Ovary (tissue), 9 donors: ENCODE measurements around the gene TBC1D9B. TPM values are rescaled to one million over a fixed set of nuclear protein-coding genes. Genes with fewer than 3 reads are reported as not detected.
A peak's percentile ranks its signal among the peaks of the same experiment; 100 is the strongest.

ENCODE experiments used
- DNase-seq, 5 donors: peaks; one replicate each; pipeline ENCODE4 v3.0.0-alpha.2; 2019 to 2020
- H3K27ac ChIP-seq, 2 donors: fragments of 200-600 bp; one replicate each; pipeline versions ENCODE4 v1.5.1 to v1.8.0; 2019 to 2022
- H3K27me3 ChIP-seq: fragments of 200-600 bp; one replicate; pipeline ENCODE4 v1.8.0; 2022
- H3K36me3 ChIP-seq: fragments of 200-600 bp; sonication (generic); one replicate; pipeline ENCODE4 v1.5.1; 2019
- H3K4me1 ChIP-seq: one replicate; pipeline ENCODE4 v1.8.1; 2013; ENCODE audit warnings: mild to moderate bottlenecking, moderate library complexity; ENCODE audit not compliant: insufficient read depth
- H3K4me3 ChIP-seq: fragments of 200-600 bp; sonication (generic); one replicate; pipeline ENCODE4 v1.5.1; 2017
- H3K9me3 ChIP-seq, 2 donors: fragments of 200-600 bp in 1 of 2; sonication (generic) in 1 of 2; one replicate each; pipeline versions ENCODE4 v1.5.1 to v1.8.1; 2013 to 2019; ENCODE audit warnings: mild to moderate bottlenecking in 1 of 2, moderate library complexity in 1 of 2
- CTCF ChIP-seq, 3 donors: fragments of 450-650 bp in 2 of 3; fragments of 200-600 bp in 1 of 3; IDR thresholded peaks; one replicate each; pipeline versions ENCODE4 v1.5.1 to v1.8.0; 2016 to 2022; ENCODE audit warnings: antibody characterized with exemption in 3 of 3, mild to moderate bottlenecking in 1 of 3
- EP300 ChIP-seq: sonication (generic); formaldehyde crosslinking; IDR thresholded peaks from one replicate; pipeline ENCODE4 v1.6.1; 2017; ENCODE audit warnings: antibody characterized with exemption
- POLR2A ChIP-seq: fragments of 450-650 bp; IDR thresholded peaks from one replicate; pipeline ENCODE4 v1.6.1; 2017; ENCODE audit warnings: antibody characterized with exemption, mild to moderate bottlenecking, moderate library complexity
- WGBS, 3 donors: extraction: QIAGEN DNeasy Blood & Tissue Kit in 1 of 3; methylation state at CpG; one replicate each; pipeline versions ENCODE4 v1.1.5 to v1.1.7; 2013 to 2017; 5-methylcytosine and 5-hydroxymethylcytosine counted together
- intact Hi-C, 4 donors: fragments of 100-400 bp; cut with DNase I; formaldehyde crosslinking; loops; one replicate each; pipeline versions ENCODE4 v1.11.0 to v1.15.1; 2022 to 2023
- polyA plus RNA-seq, 2 donors: library from polyadenylated mRNA; stranded (reverse); fragments of 200-250 nt in 1 of 2; fragments of 350-450 nt in 1 of 2; fragmentation: Illumina TruSeq in 1 of 2; extraction: RNeasy Lipid Tissue Mini Kit (QIAGEN cat#74804) in 1 of 2; gene quantifications; one replicate each; pipeline ENCODE4 v1.2.3, GENCODE V29; 2013 to 2014
- total RNA-seq, 7 donors: library from RNA; depleted of rRNA in 2 of 7; stranded (reverse); fragments of >200 nt in 2 of 7; fragmentation: NEBNext Ultra II Directional in 3 of 7; extraction: Animal tissue kit (Norgen Biotek cat#: 25700) in 3 of 7; gene quantifications; one replicate each; pipeline versions ENCODE4 v1.1.0 to v1.2.4, GENCODE V29; 2016 to 2023
- donor health status: DM: no; HTN: no; CAD: no; lungs with moderate emphysema.
- donor health status: DM: no; HTN: no; CAD: no.
- donor health status: Bipolar disorder and iron deficiency.
- donor health status: DM: yes; HTN: yes; CAD: no.
- donor health status: DM: no; HTN: no; CAD: no.
- donor health status: DM: yes; HTN: yes; CAD: no.

TBC1D9B gene
- total and polyA plus RNA-seq, 9 donors, result 48.3 to 121 (median 86.5) TPM

GRCh38 chr5:179816796-179817469, 90.8 kb downstream of the TBC1D9B start:
- WGBS, 3 donors, result 1 to 6% (median 1%) methylated on average over 29 to 72 of the region's 72 CpGs
- H3K4me3 ChIP-seq, result peak overlapping the region; percentile 40
- TF ChIP-seq POLR2A (peak; percentile 9), EP300 (no peak), CTCF (IDR thresholded peaks at IDR 0.05) (peak in 1 of 3 donors; percentile 15)
- no peaks in the 10 kb centered on the region for H3K27me3 ChIP-seq
- no peaks in the 10 kb centered on the region for H3K36me3 ChIP-seq
- intact Hi-C loops, result no loop called here
- peaks cover 21% of the 10 kb centered on the region for H3K4me1 ChIP-seq
- peak overlapping the region; percentile 53 to 79 for H3K27ac ChIP-seq
- H3K9me3 ChIP-seq, result no peaks in the 10 kb centered on the region
- peak in 4 of 5 donors; percentile 54 to 64 (median 58) for DNase-seq

GRCh38 chr5:179816401-179816795, 91.3 kb downstream of the TBC1D9B start:
- WGBS, 3 donors, result 46 to 54% (median 47%) methylated on average over 23 of the region's 23 CpGs
- peak overlapping the region; percentile 53 to 79 for H3K27ac ChIP-seq

GRCh38 chr5:179815491-179816249, 92.0 kb downstream of the TBC1D9B start:
- no peaks in the 10 kb centered on the region for H3K36me3 ChIP-seq
- peaks cover 21% of the 10 kb centered on the region for H3K4me1 ChIP-seq
- WGBS, 3 donors, result 94 to 95% (median 95%) methylated on average over 21 of the region's 21 CpGs
- no peak overlapping the region for H3K27ac ChIP-seq
- H3K27me3 ChIP-seq, result no peaks in the 10 kb centered on the region
- no peaks in the 10 kb centered on the region for H3K9me3 ChIP-seq
- peak in 2 of 5 donors; percentile 33 to 37 for DNase-seq
- H3K4me3 ChIP-seq, result no peak overlapping the region
- intact Hi-C loops, result no loop called here
- TF ChIP-seq EP300 (no peak), CTCF (IDR thresholded peaks at IDR 0.05) (no peak), POLR2A (no peak)

More at GRCh38 chr5:179816401-179816795, 91.3 kb downstream of the TBC1D9B start:
- Histone ChIP-seq H3K36me3 (no peaks in the 10 kb centered on the region), H3K4me3 (peak overlapping the region; percentile 40), H3K4me1 (peaks cover 21% of the 10 kb centered on the region), H3K27me3 (no peaks in the 10 kb centered on the region), H3K9me3 (no peaks in the 10 kb centered on the region)
- intact Hi-C loops, result no loop called here
- DNase-seq, result peak; percentile 35 to 52 (median 44)
- no peak for TF ChIP-seq POLR2A
- no peak for TF ChIP-seq CTCF (IDR thresholded peaks at IDR 0.05)
- TF ChIP-seq EP300, result no peak

- H3K27me3 ChIP-seq, result no peaks in the 10 kb centered on the region
- no peaks in the 10 kb centered on the region for H3K36me3 ChIP-seq
- no peak overlapping the region for H3K4me3 ChIP-seq
- peaks cover 9% of the 10 kb centered on the region for H3K4me1 ChIP-seq
- no peak for DNase-seq
- WGBS, 3 donors, result 72 to 76% (median 75%) methylated on average over 3 of the region's 3 CpGs
- H3K27ac ChIP-seq, result no peak overlapping the region
- no peaks in the 10 kb centered on the region for H3K9me3 ChIP-seq
- TF ChIP-seq CTCF (IDR thresholded peaks at IDR 0.05) (no peak), EP300 (no peak), POLR2A (no peak)
- intact Hi-C loops, result no loop called here
These were observed 93.6 kb downstream of the TBC1D9B start for GRCh38 chr5:179814090-179814489.
